ENCODE results near the gene FIBP.
"Not testable (repeated sequence)": the region's sequence is repeated elsewhere in the genome, so short reads cannot be mapped to it uniquely, and the experiment has no call there.

The FIBP gene

GRCh38 chr11:65912845-65913244, 24.6 kb upstream of the FIBP start:
- DNase-seq (ENCODE audit: low spot score) = no peak

GRCh38 chr11:65911682-65912568, 23.7 kb upstream of the FIBP start:
- peak; percentile 75 for DNase-seq (ENCODE audit: low spot score)

GRCh38 chr11:65907878-65908277, 19.6 kb upstream of the FIBP start:
- no peak for DNase-seq (ENCODE audit: low spot score)

DNA sequence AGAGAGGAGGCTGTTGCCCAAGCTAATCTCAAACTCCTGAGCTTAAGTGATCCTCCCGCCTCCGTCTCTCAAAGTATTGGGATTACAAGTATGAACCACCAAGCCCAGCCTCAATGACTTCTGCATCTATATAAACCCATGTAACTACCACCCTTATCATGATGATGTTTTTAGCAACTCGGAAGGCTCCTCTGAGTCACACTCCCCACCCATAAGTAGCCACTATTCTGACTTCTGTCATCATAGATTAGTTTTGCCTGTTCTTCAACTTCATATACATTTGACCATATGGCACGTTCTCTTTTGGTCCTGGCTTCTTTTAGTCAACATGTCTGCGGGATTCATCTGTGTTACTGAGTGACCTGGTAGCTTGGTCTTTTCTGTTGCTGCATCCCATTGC, 18.3 kb upstream of the FIBP start:
- no peak for DNase-seq (ENCODE audit: low spot score)

DNA sequence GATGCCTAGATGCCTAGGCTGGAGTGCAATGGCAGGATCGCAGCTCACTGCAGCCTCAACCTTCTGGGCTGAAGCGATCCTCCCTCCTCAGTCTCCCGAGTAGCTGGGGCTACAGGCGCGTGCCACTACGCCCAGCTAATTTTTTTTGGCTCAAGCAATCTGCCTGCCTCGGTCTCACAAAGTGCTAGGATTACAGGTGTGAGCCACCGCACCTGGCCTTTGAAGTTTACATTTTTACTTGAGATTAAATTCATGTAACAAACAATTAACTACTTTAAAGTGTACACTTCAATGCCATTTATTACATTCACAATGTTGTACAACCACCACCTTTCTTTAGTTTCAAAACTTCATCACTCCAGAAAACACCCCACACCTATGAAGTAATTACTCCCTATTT, 15.4 kb upstream of the FIBP start:
- no peak for DNase-seq (ENCODE audit: low spot score)

DNA sequence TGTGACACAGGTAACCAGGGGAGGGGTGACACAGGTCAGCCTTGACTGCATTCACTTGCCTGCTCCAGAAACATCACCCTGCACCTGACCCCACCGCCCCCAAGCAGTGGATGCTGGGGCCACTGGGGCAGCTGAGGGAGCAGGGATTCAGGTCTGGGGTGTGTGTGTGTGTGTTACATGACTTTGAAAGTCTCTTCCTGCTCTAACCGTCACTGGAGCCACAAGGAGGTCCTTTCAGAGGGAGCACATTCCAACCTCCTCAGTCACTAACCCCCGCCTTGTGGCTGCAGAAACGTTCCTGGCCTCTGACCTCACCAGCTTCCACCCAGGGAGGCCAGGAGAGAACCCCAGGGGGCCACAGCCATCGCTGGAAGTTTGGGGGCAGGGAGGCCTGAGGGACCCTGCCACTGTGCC, 14.8 kb upstream of the FIBP start:
- no peak for DNase-seq (ENCODE audit: low spot score)

DNA sequence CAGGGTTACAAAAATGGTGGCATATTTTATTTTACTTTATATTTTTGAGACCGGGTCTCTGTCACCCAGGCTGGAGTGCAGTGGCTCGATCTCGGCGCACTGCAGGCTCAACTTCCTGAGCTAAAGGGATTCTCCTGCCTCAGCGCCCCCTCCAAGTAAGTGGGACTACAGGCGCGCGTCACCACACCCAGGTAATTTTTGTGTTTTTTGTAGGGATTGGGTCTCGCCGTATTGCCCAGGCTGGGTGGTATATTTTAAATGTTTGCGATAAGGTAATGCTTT, 12.6 kb upstream of the FIBP start:
- no peak for DNase-seq (ENCODE audit: low spot score)

DNA sequence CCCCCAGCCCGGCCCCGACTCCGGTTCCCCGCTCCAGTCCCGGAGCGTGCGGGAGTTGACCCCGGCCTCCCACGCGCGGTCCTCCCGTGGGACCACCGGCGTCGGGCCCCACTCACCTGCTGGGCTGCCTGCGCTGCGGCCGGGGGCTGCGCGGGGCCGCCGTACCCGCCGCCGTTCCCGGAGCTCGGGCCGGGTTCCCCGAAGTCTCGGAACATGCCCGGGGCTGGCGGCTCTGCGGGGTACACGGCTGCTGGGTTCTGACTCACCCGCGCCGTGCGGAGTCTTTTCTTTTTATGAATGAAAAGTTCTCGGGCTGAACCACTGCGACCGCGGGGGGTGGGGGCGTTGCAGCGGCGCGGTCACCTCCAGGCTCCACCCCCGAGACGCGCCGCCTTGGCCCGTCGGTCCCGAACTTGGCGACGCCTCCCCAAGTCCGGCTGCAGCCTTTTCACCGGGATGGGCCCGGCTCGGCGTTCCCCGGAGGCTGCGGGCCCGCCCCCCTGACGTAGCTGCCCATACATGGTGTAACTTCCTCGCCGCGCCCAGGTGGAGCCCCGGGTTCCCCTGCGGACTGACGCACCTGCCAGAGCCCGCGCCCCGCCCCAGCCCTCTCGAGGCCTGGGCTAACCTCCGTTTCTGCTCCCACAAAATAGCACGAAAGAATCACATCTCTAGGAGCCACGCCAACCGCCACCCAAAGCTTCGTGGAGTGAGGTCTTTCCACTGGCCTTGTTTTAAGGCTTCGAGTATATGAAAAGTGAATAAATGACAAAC, 12.0 kb upstream of the FIBP start, which contains the start of gene FOSL1:
Gene FOSL1, minus strand, starts transcription at position 264 of the 774 bp plus-strand sequence. Its CDS starts 49 bp downstream, at position 215.
- peak; percentile 74 for DNase-seq (ENCODE audit: low spot score)

GRCh38 chr11:65899356-65900124, 11.3 kb upstream of the FIBP start:
- DNase-seq (ENCODE audit: low spot score) = no peak

DNA sequence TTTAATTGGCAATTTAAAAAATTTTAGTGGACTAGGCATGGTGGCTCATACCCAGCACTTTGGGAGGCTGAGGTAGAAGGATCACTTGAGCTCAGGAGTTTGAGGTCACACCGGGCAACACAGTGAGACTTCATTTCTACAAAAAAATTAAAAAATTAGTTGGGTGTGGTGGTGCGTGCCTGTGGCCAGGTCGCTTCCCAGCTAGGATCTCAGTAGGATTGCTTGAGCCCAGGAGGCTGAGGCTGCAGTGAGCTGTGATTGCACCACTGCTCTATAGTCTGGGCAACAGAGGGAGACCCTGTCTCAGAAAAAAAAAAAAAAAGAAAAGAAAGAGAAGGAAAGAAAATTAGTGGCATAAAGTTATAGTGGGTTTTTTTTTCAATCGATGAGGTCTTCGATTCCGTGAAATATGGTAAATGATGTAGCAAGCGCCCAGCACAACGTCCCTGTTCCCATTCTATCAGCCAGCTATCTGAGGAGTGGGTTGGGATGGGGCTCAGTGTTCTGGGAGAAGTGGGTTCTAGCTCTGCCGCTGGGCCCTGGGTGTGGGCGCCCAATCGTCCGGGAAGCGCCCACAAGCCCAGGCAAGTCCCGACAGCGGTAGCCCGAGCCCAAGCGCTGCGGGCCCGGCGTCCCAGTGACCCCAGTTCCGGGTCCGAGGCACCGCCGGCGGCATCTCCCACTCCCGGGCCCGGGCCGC, 10.5 kb upstream of the FIBP start:
- no peak for DNase-seq (ENCODE audit: low spot score)

- DNase-seq (ENCODE audit: low spot score) = no peak
Observed at GRCh38 chr11:65897020-65897471, 8.8 kb upstream of the FIBP start.

- no peak for DNase-seq (ENCODE audit: low spot score)
Observed at GRCh38 chr11:65896034-65896999, 8.0 kb upstream of the FIBP start.

DNA sequence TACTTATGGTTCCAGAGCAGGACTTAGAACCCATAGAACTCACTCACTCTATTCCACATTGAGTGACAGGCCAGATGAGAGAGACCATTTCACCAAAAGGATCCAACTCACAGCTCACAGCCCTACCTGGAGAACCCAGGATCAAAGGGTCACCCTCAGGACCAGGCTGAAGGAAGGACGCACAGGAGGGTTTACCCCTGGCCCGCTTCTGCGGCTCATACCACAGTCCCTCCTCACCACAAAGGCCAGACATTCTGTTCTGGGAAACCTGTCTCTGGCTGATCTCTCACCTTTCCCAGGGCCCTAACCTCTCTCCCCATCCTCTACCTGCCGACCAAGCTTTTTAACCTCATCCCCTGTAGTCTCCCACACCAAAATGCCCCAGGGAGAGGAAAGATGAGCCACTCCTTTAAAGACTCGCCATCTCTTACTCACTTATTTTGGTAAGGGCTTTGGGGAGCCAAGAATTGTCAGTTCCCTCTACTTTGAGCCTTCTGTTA, 7.3 kb upstream of the FIBP start:
- no peak for DNase-seq (ENCODE audit: low spot score)

DNA sequence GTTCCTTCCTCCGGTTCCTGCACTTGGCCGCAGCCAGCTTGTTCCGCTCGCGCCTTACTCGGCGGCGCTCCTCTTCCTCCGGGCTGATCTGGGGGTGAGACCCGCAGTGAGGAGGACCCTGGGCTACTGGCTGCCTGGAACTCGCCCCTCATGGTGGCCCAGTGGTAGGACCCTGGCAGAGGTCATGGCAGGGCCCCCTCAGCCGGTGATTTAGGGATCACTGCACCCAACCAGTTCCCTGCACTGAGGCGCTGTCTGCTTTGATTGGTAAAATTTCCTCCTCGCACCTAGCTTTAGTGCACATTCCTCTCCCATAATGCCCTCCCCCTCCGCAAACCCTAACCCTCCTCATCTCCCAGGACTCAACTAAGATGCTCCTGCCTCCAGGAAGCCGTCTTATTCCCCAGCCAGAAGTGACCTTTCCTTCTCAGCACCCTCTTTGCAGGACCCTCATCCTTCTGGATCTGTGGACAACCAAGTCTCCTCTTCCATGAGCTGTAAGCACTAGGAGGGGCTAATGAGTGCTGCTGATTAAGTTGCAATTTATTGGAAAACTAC, 5.8 kb upstream of the FIBP start:
- no peak for DNase-seq (ENCODE audit: low spot score)

- no peak for DNase-seq (ENCODE audit: low spot score)
Observed at GRCh38 chr11:65892661-65893317, 4.5 kb upstream of the FIBP start.

DNA sequence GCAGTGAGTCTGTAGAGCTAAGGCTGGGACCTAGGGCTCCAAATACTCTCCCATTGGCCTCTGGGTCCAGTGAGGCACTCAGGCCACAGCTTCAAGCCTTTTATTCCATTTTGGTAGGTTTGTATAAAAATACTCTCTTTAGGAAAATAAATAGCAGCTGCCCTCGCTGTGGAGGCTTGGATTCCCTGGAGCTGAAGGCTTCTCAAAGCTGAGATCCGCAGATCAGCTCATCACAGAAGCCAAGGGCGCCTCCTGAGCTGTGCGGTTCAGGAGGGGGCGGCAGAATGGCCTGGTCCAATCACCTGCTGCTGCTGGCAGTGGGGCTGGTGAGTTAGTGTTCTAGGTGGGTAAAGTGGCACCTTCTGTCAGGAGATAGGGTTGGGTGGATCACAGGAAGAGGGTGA, 3.9 kb upstream of the FIBP start:
- not testable (repeated sequence) for DNase-seq (ENCODE audit: low spot score)

GRCh38 chr11:65891219-65892136, 3.2 kb upstream of the FIBP start:
- no peak for DNase-seq (ENCODE audit: low spot score)
